Measurements from ENCODE around the gene TNIK.
"Not testable (repeated sequence)": the region's sequence is repeated elsewhere in the genome, so short reads cannot be mapped to it uniquely, and the experiment has no call there.

TNIK gene

DNA sequence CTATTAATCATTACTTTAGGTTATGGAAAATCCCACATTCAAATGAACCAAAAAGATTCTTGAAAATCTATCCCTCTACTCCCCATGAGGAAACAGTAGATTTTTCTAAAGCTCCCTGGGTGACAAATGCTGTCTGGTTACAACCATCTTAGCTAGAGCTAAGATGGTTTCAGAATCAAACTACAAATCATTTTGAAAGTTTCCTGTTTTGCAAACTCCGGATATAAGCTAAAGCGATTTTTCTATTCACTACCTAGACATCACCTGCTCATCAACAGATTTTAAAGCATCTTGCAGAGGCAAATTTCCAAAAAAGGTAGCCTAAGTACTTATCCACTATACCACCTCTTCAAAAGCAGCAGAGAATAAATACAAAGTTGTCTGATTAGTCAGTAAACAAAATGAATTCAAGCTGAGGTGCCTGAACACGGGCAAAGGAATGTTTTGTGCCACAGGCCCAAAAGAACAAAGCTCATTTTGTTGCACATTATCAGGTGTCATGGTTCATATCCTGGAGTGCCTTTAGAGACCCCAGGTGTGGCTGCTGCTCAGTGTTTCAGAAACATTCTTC lies 204.9 kb downstream of the TNIK start:
- no peak for DNase-seq (ENCODE audit: low read depth in 2 of 2)

DNA sequence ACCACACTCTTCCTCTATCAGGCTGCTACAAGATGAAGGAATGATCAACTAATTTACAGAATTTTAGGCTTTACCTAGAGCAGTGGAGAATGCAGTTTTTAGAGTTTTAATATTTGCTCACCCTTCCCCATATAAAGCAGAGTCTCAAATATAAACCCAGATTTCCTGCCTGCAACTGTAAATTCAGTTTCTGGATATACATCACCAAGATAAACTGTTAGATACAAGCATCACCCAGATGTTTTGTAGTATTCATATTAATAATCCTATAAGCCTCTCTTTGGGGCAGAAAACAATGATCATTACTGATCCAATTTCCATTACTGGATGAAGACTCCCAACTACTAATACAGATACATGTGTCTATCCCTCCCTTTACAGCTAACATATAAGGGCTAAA lies 205.9 kb downstream of the TNIK start:
- no peak for DNase-seq (ENCODE audit: low read depth in 2 of 2)

DNA sequence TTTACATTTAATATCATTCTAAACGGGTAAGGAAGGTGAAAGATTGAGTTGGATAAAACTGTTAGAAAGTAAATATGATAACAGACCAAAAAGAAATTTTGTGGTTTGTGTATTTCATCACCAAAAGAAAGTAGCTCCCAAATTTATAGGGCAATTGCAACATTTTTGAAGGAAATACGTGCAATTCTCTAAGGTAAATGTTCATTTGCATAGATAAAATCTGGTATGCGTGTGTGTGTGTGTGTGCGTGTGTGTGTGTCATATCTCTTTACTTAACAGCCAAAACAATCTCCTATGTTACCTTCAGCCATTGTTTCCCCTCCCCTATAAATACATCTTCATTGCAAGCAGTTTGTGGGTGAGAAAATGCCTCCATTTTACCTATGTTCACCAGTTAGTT lies 208.4 kb downstream of the TNIK start:
- DNase-seq (ENCODE audit: low read depth in 2 of 2): no peak

DNA sequence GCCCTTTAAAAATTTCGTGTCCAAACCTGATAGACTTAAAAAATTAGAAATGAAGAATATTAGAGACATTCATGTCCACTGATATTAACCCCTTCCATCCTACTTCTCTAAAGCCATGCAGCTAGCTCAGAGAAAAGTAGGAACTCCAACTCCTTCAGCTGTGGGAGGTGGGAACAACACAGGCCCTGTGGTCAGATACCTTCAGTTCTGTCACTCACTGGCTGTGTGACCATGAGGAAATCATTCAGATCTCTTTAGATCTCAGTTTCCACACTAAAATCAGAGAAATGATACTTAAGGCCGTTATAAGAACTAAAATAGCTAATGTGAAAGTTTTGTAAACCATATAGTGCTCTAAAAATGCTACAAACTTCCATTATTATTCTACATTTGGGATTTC lies 209.8 kb downstream of the TNIK start:
- DNase-seq (ENCODE audit: low read depth in 2 of 2): no peak

DNA sequence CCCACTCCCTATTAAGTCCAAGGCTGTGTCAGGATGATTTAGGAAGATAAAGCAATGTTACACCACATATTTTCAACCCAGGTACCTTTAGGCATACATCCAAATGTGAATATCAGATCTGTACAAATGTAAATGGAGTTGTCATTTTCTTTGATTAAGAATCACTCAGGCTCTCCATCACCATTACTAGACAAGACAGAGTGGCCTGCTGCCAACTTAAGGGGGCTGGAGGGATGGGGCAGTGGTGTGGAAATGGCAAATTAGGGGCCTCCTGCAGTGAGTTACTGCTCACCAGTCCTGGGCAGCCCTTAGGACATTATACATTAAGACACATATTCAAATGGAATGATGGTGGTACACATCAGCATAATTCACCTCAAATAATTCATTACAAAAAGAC lies 211.0 kb downstream of the TNIK start:
- no peak for DNase-seq (ENCODE audit: low read depth in 2 of 2)

DNA sequence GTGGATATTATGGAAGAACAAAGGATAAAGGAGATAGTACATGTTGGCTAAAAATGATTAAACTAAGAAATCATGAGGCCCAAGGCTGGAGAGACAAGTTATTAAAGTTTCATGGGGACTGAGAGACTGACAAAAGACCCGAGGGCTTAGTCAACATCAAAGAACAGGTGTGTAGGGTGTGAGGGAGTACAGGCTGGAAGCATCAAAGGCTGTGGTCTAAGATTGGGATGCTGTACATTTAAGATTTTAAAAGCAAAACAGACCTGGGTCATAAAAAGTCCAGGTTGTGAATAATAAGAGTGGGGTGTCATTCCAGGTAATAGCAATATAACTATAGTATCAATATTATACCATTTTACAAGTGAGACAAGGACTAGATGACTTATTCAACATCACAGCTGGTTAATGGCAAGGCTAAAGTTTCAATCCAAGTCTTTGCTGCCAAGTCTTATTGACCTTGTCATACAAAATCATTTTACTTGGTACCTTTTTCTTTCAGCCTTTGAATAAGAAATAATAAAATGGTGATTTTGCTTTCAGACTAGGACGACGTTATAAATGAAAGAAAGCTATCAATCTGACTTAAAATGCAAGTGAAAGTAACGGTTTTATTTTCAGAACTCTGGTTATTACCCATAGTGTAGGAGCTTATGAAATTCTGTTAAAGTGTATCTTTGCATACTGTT lies 211.6 kb downstream of the TNIK start:
- no peak for DNase-seq (ENCODE audit: low read depth in 2 of 2)

DNA sequence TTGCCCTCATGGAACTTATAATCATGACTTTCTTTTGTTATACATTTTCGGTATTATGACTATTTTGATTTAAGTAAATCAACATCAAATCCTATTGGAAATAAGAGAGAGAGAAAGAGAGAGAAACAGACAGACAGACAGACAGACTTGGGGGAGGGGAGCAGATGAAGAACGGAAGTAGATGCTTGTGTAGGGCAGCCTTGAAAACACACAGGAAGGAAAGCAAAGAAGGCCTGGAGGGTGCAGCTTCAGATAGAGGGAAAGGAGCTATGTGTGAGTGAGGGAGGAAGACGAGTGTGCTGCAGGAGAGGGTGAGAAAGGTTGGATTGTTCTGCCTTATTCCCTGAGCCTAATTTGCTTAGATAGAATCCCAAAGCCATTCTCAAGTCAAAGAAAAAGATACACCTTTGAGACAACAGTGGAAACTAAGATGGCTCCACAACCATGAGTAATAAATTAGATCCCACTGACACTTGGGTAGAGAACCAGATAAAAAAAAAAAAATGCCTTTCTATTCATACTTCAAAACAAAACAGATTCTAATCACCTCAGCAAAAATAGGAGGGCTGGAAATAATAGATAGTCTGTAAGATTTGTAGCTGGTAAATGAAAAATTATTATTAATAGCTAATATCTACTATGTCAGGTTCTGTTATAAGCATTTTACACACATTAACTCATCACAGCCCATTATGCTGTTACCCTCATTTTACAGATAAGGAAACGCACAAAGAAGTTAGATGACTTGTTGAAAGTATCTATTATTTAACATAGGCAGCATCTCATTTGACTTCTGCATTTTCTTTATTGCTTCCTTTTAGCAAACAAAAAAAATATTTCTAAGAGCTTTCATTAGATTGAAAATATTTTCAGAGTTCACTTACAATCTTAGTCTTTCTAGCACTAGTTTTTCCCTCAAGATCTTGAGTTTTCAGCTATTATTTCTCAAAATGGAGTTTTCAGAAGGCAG lies 214.1 kb downstream of the TNIK start:
- DNase-seq (ENCODE audit: low read depth in 2 of 2): no peak

DNA sequence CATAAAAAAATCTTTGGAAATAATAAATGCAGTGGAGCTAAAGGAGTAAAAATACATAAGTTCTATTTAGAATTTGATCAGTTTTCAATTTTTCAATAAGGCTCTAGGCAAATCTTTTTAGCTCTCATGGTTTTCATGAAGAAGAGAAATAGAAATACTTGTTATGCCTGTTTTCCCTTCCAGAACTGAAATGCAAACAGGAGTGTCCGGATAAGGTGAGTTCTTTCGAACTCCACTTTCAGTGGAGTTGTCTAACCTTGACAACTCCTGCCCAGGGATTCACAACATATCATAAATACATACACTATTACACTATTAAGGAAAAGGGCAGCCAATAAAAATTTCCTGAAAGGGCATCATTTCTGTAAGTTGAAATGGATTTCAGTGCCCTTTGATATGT lies 217.3 kb downstream of the TNIK start:
- no peak for DNase-seq (ENCODE audit: low read depth in 2 of 2)

DNA sequence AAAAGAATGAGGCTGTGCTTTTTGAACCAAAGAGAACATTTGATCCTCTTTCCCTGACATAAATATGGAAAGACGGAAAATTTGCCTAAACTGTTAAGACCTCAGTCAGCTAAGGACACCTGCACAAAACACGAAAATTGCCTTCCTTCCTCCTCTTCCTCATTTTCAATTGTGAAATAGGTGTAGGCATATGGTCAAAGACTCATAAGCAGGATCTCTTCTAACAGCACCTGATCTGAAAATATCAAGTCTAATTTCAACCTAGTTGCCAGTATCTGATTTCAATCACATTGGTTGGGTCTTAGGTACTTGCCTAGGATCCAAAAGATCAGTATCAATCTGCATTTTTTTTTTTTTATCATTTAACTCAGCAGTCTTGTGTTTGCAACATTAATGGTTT lies 218.0 kb downstream of the TNIK start:
- no peak for DNase-seq (ENCODE audit: low read depth in 2 of 2)

DNA sequence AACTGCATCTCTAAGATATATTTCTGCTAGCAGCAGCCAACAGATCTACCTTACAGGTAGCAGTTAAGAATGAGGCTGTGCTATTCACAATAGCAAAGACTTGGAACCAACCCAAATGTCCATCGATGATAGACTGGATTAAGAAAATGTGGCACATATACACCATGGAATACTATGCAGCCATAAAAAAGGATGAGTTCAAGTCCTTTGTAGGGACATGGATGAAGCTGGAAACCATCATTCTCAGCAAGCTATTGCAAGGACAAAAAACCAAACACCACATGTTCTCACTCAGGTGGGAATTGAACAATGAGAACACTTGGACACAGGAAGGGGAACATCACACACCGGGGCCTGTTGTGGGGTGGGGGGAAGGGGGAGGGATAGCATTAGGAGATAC lies 218.6 kb downstream of the TNIK start:
- DNase-seq (ENCODE audit: low read depth in 2 of 2): not testable (repeated sequence)

DNA sequence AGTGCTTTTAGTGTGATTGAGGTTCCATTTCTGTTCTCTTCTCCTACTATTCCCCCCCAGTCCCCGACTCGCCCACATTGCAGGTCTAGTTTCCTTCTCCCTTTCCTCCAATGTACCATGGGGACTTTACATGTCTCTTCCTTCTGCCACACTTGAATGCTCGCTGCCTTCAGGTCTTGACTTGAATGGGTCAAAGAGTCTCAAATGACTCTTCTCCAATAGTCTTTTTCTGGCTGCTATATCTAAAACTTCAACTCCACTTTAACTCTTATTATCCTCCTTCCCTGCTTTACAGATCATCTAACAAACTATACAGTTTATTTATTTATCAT lies 219.7 kb downstream of the TNIK start:
- DNase-seq (ENCODE audit: low read depth in 2 of 2): no peak

DNA sequence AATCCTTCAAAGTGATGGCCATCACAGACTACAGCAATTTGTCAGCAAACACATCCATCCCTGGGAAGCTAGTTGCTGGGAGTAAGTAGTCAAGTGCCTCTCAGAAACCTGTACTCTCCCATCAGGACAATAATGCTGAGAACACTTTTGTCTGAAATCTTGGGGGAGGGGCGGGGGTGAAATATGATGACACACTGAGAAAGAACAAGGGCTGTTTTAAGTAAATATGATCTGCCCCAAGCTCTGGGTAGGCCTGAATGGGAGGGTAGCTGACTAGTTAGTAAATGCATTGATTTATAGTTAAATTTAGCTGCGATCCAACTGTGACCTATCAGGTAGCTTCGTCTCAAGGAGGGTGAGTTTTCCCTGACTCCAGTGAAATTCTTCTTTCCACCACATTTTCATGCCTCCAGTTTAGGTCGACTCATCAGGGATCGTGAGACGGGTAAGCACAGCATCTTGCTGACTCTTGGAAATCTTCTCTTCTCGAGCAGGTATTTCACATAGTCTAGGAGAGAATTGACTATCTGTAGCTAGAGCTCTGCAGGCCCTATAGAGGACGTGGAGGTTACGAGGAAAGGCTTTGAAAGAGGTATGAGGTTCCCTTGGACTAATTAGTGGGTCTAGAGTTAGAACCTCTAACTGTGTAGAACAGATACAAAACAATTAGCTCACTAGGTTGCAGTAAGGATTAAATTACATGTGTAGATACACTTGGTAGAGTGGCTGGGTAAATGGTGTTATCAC lies 220.3 kb downstream of the TNIK start:
- DNase-seq (ENCODE audit: low read depth in 2 of 2): no peak

DNA sequence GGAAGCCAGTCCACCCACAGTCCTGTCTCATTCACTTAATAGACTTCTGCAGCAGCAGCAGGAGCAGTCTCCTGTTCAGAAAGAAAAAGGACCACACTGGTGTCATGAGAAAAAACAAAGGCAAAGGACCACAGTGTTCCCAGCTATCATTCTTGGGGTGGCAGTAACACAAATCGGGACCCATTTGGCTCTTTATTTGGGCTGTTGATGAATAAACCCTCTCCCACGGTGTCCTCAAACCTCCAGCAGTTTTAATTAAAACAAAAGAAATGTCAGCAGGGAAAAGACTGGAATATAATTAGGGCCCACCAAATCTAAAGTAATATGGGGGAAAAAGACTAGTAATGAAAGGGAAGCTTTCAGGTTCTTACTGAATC lies 223.2 kb downstream of the TNIK start:
- no peak for DNase-seq (ENCODE audit: low read depth in 2 of 2)

DNA sequence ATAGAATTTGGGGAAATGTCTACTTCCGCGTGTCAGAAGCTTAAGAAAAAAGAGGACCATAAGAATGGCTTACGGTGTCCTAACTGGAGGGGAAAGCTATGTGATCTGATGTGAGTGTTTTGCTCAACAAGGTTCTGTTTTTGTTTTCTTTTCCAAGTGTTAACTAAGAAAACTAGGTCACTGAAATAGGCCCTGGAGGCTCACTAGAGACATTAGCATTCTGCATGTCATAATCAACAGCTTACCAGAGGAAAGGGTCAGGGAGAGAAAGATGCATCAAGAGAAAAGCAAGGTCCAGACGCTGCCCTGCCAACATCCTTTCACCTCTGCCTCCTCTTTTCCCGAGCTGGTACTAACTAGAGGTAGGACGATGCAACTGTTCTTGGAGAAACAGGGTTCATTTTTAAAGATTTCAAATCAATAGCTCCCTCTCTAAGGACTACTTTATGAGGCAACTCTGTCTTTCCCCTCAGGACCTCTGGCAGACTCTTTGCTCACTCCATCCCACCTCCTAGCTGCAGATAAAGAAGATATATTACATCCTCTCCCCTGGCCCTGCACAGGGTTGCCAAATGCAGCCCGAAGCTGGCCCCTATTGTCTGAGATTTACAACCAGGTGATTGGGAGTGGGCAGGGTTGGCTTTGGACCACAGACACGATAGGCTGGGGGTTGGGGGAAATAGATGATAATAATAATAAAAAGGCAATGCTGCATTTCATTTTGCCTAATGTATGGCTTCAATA lies 223.8 kb downstream of the TNIK start:
- DNase-seq (ENCODE audit: low read depth in 2 of 2): no peak

DNA sequence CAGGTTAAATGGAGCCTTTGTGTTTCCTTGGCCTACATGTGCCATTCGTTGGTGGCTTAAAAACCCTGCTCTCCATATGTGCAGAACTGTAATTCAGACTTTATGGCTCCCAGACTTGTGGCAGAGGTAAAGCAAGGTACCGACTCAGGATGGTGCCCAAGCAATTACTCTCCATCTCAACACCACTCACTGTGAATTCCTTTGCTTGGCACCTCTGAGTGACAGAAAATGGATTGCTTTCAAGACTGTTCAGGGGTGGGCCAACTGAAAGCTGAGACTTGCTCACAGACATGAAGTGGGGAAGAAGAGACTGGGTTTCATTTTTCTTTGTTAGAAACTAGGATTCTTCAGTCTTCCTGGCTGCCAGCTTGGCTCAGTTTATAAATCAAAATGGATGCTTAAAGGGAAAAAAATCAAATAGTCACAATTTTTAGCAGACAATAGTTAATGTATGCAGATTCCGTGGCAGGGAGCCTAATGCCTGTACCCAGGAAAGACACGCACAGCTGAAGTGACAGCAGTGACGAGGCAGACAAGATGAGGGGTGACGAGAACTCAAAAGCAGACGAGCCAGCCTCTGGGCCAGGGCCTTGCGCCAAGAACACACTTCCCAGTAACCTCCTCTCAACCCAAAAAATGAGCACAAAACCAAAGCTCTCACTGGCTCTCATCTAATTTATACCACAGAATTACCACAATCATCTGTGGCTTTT lies 225.8 kb downstream of the TNIK start:
- DNase-seq (ENCODE audit: low read depth in 2 of 2): no peak

DNA sequence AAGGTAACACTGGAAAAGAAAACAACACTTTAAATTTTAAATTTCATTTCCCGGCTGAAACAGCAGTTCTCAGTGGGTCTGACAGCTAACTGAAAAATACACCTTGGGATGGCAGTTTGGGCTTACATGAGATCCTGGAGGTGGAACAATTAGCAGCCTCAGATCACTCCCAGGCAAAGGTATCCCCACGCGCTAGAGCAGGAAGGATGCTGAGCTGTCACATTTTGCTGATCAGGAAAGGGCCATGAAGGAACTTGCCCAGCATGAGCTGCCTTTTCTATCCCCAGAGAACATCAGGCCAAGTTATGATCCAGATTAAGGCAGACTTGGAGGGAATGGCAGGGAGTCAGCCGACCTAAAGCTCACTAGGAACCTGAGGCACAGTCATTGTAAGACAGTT lies 228.8 kb downstream of the TNIK start:
- DNase-seq (ENCODE audit: low read depth in 2 of 2): no peak

DNA sequence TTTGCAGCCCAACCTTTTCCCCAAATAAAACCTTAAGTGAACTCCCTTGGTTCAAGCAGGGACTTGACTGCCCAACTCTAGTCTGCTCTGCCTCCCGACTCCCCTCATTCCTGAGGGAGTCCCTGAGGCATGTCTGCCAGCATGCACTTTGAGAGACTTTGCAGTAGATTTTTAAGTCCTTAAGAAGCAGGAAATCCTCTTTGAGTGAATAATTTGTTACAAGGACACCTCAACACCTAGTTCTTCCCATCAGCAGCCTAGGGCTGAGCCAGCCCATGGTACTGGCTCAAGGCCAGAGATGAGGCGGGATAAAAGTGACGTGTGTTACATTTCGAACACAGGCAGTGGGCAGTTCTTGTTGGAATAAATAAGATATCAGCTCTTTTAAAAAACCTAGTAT lies 229.3 kb downstream of the TNIK start:
- DNase-seq (ENCODE audit: low read depth in 2 of 2): no peak

DNA sequence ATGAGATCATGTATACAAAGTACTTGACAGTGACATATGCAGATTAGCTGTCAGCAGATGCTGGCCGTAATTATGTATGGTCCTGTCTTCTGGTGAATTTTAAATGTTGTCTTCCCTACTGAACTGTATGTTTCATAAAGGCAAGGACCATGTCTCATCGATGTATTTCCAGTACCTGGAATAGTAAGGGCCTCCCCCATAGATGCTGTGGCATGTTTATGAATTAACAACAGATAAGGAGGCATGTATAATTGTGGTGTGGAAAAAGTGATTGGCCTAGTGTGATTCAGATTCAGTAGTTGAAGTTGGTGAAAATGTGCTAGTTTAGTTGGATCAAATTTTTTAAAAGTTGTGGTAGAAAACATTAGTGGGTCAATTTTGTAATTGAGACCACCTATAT lies 231.0 kb downstream of the TNIK start:
- no peak for DNase-seq (ENCODE audit: low read depth in 2 of 2)

DNA sequence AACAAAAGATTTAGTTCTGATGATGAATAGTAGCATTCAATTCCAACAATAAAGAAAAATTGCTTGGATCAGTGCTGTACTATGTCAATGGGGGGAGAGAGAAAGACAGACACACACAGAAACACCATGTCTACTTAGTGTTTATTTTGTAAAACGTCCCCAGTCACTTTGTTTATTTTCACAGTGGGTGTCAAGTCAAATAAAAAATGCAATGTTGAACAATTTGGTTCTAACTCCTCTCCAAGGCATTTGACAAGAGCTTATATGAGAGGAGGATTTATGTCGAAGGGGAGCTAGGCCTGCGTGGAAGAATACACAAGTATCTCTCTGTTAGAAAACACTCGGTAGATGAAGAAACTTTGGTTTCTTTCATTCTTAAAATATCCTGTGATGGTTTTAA lies 232.0 kb downstream of the TNIK start:
- no peak for DNase-seq (ENCODE audit: low read depth in 2 of 2)

DNA sequence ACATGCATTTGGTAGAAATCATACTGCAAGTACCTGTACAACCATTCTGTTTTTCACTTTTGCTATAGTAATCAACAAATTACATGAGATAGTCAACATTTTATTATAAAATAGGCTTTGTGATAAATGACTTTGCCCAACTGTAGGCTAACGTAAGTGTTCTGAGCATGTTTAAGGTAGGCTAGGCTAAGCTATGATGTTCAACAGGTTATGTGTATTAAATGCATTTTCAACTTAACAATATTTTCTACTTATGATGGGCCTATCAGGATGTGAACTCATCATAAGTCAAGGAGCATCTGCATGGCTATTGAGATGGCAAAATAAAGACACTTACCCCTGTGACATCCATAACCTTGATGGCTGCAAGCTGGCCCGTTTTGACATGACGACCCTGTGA lies 232.4 kb downstream of the TNIK start:
- DNase-seq (ENCODE audit: low read depth in 2 of 2): no peak

DNA sequence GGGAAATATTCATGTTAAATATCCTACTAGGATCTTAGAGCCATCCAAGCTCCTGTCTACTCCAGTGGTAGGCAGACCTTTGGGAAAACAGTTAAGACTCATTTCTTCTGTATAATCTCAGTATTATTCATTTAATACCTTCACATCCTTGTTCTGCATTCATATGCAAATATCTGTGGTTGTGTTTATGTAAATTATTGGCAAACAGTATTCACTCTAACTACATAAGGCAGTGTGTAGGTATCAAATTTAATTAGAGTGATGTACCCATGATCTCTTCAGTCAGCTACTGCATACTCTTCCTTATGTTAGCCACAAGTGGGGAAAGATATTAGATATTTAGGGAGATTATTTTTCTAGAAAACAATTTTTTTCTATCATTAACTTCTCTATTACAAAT lies 232.8 kb downstream of the TNIK start:
- no peak for DNase-seq (ENCODE audit: low read depth in 2 of 2)

Measured in activated CD4-positive, alpha-beta T cell treated with anti-CD3 and anti-CD28 coated beads for 24 hours (primary cell).